Stomach (tissue), 9 donors: ENCODE measurements around the gene CLCN1. TPM values are rescaled to one million over a fixed set of nuclear protein-coding genes. Genes with fewer than 3 reads are reported as not detected.

Experiments
- DNase-seq, 2 donors: peaks; one replicate each; pipeline versions ENCODE4 v3.0.0 to v3.0.0-alpha.2; 2013 to 2019
- H3K27ac ChIP-seq, 5 donors: fragments of 200-600 bp in 4 of 5; sonication (generic) in 4 of 5; one replicate each; pipeline ENCODE4 v1.5.1; 2013 to 2019; ENCODE audit warnings: mild to moderate bottlenecking in 1 of 5, moderate library complexity in 1 of 5
- H3K27me3 ChIP-seq, 3 donors: fragments of 200-600 bp; sonication (generic); one replicate each; pipeline ENCODE4 v1.5.1; 2017 to 2019; ENCODE audit warnings: mixed run types in 1 of 3
- H3K36me3 ChIP-seq, 4 donors: fragments of 200-600 bp; sonication (generic); 1 replicate in 3 of 4; 2 replicates in 1 of 4; pipeline ENCODE4 v1.5.1; 2016 to 2019
- H3K4me1 ChIP-seq, 4 donors: fragments of 200-600 bp; sonication (generic); one replicate each; pipeline ENCODE4 v1.5.1; 2016 to 2019
- H3K4me3 ChIP-seq, 4 donors: fragments of 200-600 bp; sonication (generic) in 3 of 4; one replicate each; pipeline ENCODE4 v1.5.1; 2016 to 2019; ENCODE audit warnings: mild to moderate bottlenecking in 1 of 4
- H3K9me3 ChIP-seq, 4 donors: fragments of 200-600 bp; sonication (generic); one replicate each; pipeline ENCODE4 v1.5.1; 2016 to 2019
- CTCF ChIP-seq, 7 experiments: fragments of 450-650 bp in 4 of 7; fragments of 200-600 bp in 3 of 7; sonication (generic) in 3 of 7; IDR thresholded peaks; one replicate each; pipeline ENCODE4 v1.5.1; 2016 to 2019; ENCODE audit warnings: antibody characterized with exemption in 7 of 7, control low read depth in 2 of 7, mild to moderate bottlenecking in 1 of 7
- EP300 ChIP-seq: sonication (generic); formaldehyde crosslinking; IDR thresholded peaks from one replicate; pipeline ENCODE4 v1.6.1; 2017; ENCODE audit warnings: antibody characterized with exemption
- POLR2A ChIP-seq, 4 donors: fragments of 450-650 bp; IDR thresholded peaks; one replicate each; pipeline ENCODE4 v1.6.1; 2016; ENCODE audit warnings: antibody characterized with exemption in 4 of 4, control low read depth in 2 of 4, mild to moderate bottlenecking in 1 of 4, moderate library complexity in 1 of 4
- POLR2AphosphoS5 ChIP-seq, 3 donors: sonication (generic); formaldehyde crosslinking; IDR thresholded peaks; one replicate each; pipeline ENCODE4 v1.6.1; 2016; ENCODE audit warnings: antibody characterized with exemption in 3 of 3
- WGBS, 5 donors: extraction: QIAGEN DNeasy Blood & Tissue Kit in 3 of 5; methylation state at CpG; one replicate each; pipeline versions ENCODE4 v1.1.5 to v1.1.7; 2013 to 2018; 5-methylcytosine and 5-hydroxymethylcytosine counted together
- intact Hi-C: fragments of 100-400 bp; cut with DNase I; formaldehyde crosslinking; loops from one replicate; pipeline ENCODE4 v1.15.1; 2023; ENCODE audit warnings: low total_unique reads
- polyA plus RNA-seq, 3 donors: library from polyadenylated mRNA; stranded (reverse); fragments of 200-250 nt; gene quantifications; one replicate each; pipeline ENCODE4 v1.2.3, GENCODE V29; 2013
- total RNA-seq, 5 donors: library from RNA; depleted of rRNA; stranded (reverse); fragments of >200 nt; gene quantifications; one replicate each; pipeline versions ENCODE4 v1.1.0 to v1.2.3, GENCODE V29; 2014 to 2016
- donor health status: healthy with polysubstance abuse.
- donor health status: Bipolar disorder and iron deficiency.
- donor health status: healthy.

The CLCN1 gene
- total and polyA plus RNA-seq, 8 donors = 0.28 TPM; not detected in 7

GRCh38 chr7:143284591-143285469 lies 31.1 kb upstream of the CLCN1 start, which contains the start of gene TMEM139:
TMEM139 (plus strand) TSS chr7:143284958; CDS start chr7:143285958, 1,000 bp downstream.
- Histone ChIP-seq H3K9me3 (no peaks in the 10 kb centered on the region), H3K27ac (peak within 1 kb of the TSS; percentile 55 to 76 (median 67)), H3K27me3 (no peaks in the 10 kb centered on the region), H3K4me1 (peaks cover 11 to 50% (median 45%) of the 10 kb centered on the region in 4 donors), H3K36me3 (no peaks in the 10 kb centered on the region), H3K4me3 (peak within 1 kb of the TSS; percentile 27 to 43 (median 34))
- peak; percentile 74 to 91 for DNase-seq
- intact Hi-C loops = no loop called here
- 27 to 56% (median 33%) methylated on average over 19 of the region's 19 CpGs for WGBS, 5 donors
- TF ChIP-seq EP300 (no peak), CTCF (IDR thresholded peaks at IDR 0.05) (no peak), POLR2AphosphoS5 (IDR thresholded peaks at IDR 0.05) (no peak), POLR2A (IDR thresholded peaks at IDR 0.05) (no peak)

DNA sequence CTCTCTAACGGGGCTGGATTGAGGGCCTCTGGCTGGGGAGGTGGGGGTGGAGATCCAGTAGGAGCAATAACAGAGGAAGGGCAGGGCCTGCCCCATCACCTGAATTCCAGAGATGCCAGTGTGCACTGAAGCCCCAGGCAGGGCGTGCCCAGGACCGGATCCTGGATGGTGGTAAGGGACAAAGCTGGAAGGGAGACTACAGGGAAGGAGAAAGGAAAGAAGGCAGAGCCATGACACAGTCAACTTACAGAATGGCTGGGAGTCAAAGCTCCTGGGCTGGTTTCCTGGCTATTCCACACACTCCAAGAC lies 30.5 kb upstream of the CLCN1 start:
- H3K4me3 ChIP-seq = peak overlapping the region; percentile 27 to 43 (median 34)
- H3K4me1 ChIP-seq = peaks cover 17 to 51% (median 49%) of the 10 kb centered on the region in 4 donors
- WGBS, 5 donors = 17 to 54% (median 42%) methylated on average over 3 of the region's 3 CpGs
- no peaks in the 10 kb centered on the region for H3K9me3 ChIP-seq
- TF ChIP-seq POLR2AphosphoS5 (IDR thresholded peaks at IDR 0.05) = peak in 1 of 3 donors; percentile 7
- TF ChIP-seq EP300 = no peak
- no peak for TF ChIP-seq CTCF (IDR thresholded peaks at IDR 0.05)
- TF ChIP-seq POLR2A (IDR thresholded peaks at IDR 0.05) = no peak
- peak in 1 of 2 donors; percentile 74 for DNase-seq
- no peaks in the 10 kb centered on the region for H3K36me3 ChIP-seq
- H3K27me3 ChIP-seq = no peaks in the 10 kb centered on the region
- peak overlapping the region; percentile 55 to 76 (median 67) for H3K27ac ChIP-seq
- intact Hi-C loops = no loop called here

DNA sequence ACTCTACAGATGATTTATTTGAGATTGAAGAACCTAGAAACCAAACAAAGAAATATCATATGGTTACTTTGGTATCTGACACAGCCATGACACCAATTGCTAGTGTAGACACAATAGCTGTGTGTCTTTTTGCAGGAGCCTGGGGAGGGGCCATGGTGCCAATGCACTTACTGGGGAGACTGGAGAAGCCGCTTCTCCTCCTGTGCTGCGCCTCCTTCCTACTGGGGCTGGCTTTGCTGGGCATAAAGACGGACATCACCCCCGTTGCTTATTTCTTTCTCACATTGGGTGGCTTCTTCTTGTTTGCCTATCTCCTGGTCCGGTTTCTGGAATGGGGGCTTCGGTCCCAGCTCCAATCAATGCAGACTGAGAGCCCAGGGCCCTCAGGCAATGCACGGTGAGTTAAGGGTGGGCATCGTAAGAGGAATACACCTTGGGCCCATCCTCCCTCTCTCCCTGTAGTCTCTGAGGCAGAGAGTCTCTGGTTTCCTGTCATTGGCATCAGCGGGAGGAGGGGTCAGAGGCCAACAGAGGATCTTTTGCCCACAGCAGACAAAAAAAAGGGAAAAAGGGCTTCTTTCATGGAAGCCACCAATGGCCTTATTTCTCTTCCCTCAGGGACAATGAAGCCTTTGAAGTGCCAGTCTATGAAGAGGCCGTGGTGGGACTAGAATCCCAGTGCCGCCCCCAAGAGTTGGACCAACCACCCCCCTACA lies 29.9 kb upstream of the CLCN1 start:
- no peaks in the 10 kb centered on the region for H3K9me3 ChIP-seq
- 88 to 95% (median 91%) methylated on average over 11 of the region's 11 CpGs for WGBS, 5 donors
- H3K27me3 ChIP-seq = no peaks in the 10 kb centered on the region
- peak overlapping the region in 1 of 4 donors; percentile 43 for H3K4me3 ChIP-seq
- TF ChIP-seq CTCF (IDR thresholded peaks at IDR 0.05) (no peak), EP300 (no peak), POLR2A (IDR thresholded peaks at IDR 0.05) (no peak), POLR2AphosphoS5 (IDR thresholded peaks at IDR 0.05) (no peak)
- H3K4me1 ChIP-seq = peaks cover 21 to 56% (median 53%) of the 10 kb centered on the region in 4 donors
- peak overlapping the region in 4 of 5 donors; percentile 63 to 76 (median 70) for H3K27ac ChIP-seq
- no peaks in the 10 kb centered on the region for H3K36me3 ChIP-seq
- intact Hi-C loops = no loop called here
- no peak for DNase-seq

DNA sequence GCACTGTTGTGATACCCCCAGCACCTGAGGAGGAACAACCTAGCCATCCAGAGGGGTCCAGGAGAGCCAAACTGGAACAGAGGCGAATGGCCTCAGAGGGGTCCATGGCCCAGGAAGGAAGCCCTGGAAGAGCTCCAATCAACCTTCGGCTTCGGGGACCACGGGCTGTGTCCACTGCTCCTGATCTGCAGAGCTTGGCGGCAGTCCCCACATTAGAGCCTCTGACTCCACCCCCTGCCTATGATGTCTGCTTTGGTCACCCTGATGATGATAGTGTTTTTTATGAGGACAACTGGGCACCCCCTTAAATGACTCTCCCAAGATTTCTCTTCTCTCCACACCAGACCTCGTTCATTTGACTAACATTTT lies 29.4 kb upstream of the CLCN1 start:
- TF ChIP-seq POLR2AphosphoS5 (IDR thresholded peaks at IDR 0.05) (no peak), POLR2A (IDR thresholded peaks at IDR 0.05) (no peak), EP300 (no peak), CTCF (IDR thresholded peaks at IDR 0.05) (no peak)
- Histone ChIP-seq H3K36me3 (peaks cover 0 to 2% (median 1%) of the 10 kb centered on the region in 4 donors), H3K27ac (peak overlapping the region in 1 of 5 donors; percentile 63), H3K4me1 (peaks cover 21 to 61% (median 55%) of the 10 kb centered on the region in 4 donors), H3K4me3 (no peak overlapping the region), H3K9me3 (no peaks in the 10 kb centered on the region), H3K27me3 (no peaks in the 10 kb centered on the region)
- intact Hi-C loops = no loop called here
- DNase-seq = no peak
- WGBS, 5 donors = 92 to 98% (median 96%) methylated on average over 6 of the region's 6 CpGs
